ENCODE data around the gene CRB3.
"Not testable (repeated sequence)": the region's sequence is repeated elsewhere in the genome, so short reads cannot be mapped to it uniquely, and the experiment has no call there.

The CRB3 gene

GRCh38 chr19:6464070-6464873 is at the start of gene CRB3:
Gene CRB3 (plus strand): TSS chr19:6464271. CDS start chr19:6464702, 431 bp downstream.
- peak; percentile 27 to 36 for DNase-seq

- DNase-seq: no peak
Measured at GRCh38 chr19:6414793-6415590, 49.1 kb upstream of the CRB3 start.

GRCh38 chr19:6415591-6416190 is 48.4 kb upstream of the CRB3 start:
- no peak for DNase-seq

- DNase-seq: no peak
Measured at GRCh38 chr19:6416658-6417405, 47.2 kb upstream of the CRB3 start.

- no peak for DNase-seq
Measured at GRCh38 chr19:6417713-6418561, 46.1 kb upstream of the CRB3 start.

GRCh38 chr19:6418562-6418932 is 45.5 kb upstream of the CRB3 start:
- no peak for DNase-seq

GRCh38 chr19:6421075-6422014 is 42.7 kb upstream of the CRB3 start:
- no peak for DNase-seq

- peak; percentile 36 to 59 for DNase-seq
Measured at GRCh38 chr19:6423499-6424194, 40.4 kb upstream of the CRB3 start.

- peak in 1 of 2 experiments; percentile 20 for DNase-seq
Measured at GRCh38 chr19:6424195-6424938, 39.7 kb upstream of the CRB3 start, which contains the start of gene KHSRP. Gene KHSRP (minus strand): TSS chr19:6424811. CDS start chr19:6424701, 110 bp downstream.

- DNase-seq: peak; percentile 99
Measured at GRCh38 chr19:6424939-6425731, 38.9 kb upstream of the CRB3 start.

- DNase-seq: peak in 1 of 2 experiments; percentile 23
Measured at GRCh38 chr19:6425732-6426620, 38.1 kb upstream of the CRB3 start.

- no peak for DNase-seq
Measured at GRCh38 chr19:6427131-6427530, 36.9 kb upstream of the CRB3 start.

- DNase-seq: not testable (repeated sequence)
Measured at GRCh38 chr19:6428692-6429418, 35.2 kb upstream of the CRB3 start.

GRCh38 chr19:6429419-6430221 is 34.5 kb upstream of the CRB3 start:
- no peak for DNase-seq

GRCh38 chr19:6431891-6432290 is 32.2 kb upstream of the CRB3 start:
- DNase-seq: no peak

- no peak for DNase-seq
Measured at GRCh38 chr19:6433165-6433564, 30.9 kb upstream of the CRB3 start.
